Tibial nerve (tissue), 4 donors: ENCODE measurements around the gene B4GALT6.

Source experiments
- EP300 ChIP-seq, 2 donors: sonication (generic); formaldehyde crosslinking; IDR thresholded peaks; one replicate each; pipeline ENCODE4 v1.6.1; 2017; ENCODE audit warnings: antibody characterized with exemption in 2 of 2, mild to moderate bottlenecking in 1 of 2
- POLR2A ChIP-seq, 2 donors: fragments of 450-650 bp; IDR thresholded peaks; one replicate each; pipeline ENCODE4 v1.6.1; 2017; ENCODE audit warnings: antibody characterized with exemption in 2 of 2, mild to moderate bottlenecking in 2 of 2, moderate library complexity in 2 of 2
- TF ChIP-seq, protein P1 (sequence below), 5 experiments: fragments of 200-600 bp in 3 of 5; fragments of 450-650 bp in 2 of 5; sonication (generic) in 3 of 5; IDR thresholded peaks; one replicate each; pipeline ENCODE4 v1.5.1; 2016 to 2019; ENCODE audit warnings: antibody characterized with exemption in 5 of 5, mild to moderate bottlenecking in 3 of 5, moderate library complexity in 2 of 5

DNA sequence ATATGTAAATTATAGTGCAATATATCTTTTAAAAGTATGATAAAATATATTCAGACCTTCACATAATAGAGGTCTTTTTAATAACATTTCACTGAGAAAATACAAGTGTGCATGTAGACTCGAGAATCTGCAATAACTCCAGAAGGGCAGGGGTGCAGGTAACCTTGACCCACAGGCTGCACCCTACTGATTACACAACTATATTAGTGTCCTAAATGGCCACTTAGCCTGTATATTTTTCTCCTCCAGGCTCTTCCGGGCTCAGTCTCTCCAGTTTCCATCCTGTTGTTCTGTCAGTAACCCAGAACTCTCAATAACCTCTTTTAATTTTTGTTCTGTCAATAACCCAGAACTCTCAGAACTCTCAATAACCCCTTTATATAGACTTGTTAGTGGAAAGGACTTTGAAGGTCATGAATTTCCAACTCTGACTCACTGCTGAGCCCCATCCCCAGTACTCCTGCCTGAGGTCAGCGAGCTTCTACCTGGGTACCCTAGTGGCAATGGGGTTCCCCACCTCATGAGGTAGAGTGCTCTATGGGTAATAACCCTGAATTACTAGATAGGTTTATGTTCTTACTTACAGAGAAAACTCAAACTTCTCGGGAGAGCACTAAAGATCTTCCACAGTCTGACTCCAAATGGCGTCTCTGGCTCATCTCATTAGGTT, 101.1 kb downstream of the B4GALT6 start:
- no peak for TF ChIP-seq EP300 (IDR thresholded peaks at IDR 0.05)
- TF ChIP-seq, protein P1, sequence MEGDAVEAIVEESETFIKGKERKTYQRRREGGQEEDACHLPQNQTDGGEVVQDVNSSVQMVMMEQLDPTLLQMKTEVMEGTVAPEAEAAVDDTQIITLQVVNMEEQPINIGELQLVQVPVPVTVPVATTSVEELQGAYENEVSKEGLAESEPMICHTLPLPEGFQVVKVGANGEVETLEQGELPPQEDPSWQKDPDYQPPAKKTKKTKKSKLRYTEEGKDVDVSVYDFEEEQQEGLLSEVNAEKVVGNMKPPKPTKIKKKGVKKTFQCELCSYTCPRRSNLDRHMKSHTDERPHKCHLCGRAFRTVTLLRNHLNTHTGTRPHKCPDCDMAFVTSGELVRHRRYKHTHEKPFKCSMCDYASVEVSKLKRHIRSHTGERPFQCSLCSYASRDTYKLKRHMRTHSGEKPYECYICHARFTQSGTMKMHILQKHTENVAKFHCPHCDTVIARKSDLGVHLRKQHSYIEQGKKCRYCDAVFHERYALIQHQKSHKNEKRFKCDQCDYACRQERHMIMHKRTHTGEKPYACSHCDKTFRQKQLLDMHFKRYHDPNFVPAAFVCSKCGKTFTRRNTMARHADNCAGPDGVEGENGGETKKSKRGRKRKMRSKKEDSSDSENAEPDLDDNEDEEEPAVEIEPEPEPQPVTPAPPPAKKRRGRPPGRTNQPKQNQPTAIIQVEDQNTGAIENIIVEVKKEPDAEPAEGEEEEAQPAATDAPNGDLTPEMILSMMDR (IDR thresholded peaks at IDR 0.05): no peak
- TF ChIP-seq POLR2A (IDR thresholded peaks at IDR 0.05): no peak
